Measurements from ENCODE around the gene HSPB8. TPM values are rescaled to one million over a fixed set of nuclear protein-coding genes. Genes with fewer than 3 reads are reported as not detected.

HSPB8 gene
- total RNA-seq, result 504 TPM
- long read RNA-seq, transcript HSPB8-201 (3 exons, 2,152 nt), result major isoform, 1,698 of 1,806 reads
- long read RNA-seq, partial matches to known transcripts, result 0 of 1,806 reads
- long read RNA-seq, other reads (novel, unspliced or antisense), result 107 of 1,806 reads

- peak; percentile 96 for DNase-seq
Observed at GRCh38 chr12:119178544-119179334, at the start of gene HSPB8. TSS of gene HSPB8 (plus strand) at chr12:119178931. CDS start at chr12:119179313, 382 bp downstream.

GRCh38 chr12:119129827-119130434, 48.8 kb upstream of the HSPB8 start:
- DNase-seq (no peak), ATAC-seq (no peak)
- intact Hi-C loops (cut with micrococcal nuclease), result no loop called here

More at GRCh38 chr12:119178544-119179334, at the start of gene HSPB8:
- ATAC-seq, result peak; percentile 88
- intact Hi-C loops (cut with micrococcal nuclease), result no loop called here

DNA sequence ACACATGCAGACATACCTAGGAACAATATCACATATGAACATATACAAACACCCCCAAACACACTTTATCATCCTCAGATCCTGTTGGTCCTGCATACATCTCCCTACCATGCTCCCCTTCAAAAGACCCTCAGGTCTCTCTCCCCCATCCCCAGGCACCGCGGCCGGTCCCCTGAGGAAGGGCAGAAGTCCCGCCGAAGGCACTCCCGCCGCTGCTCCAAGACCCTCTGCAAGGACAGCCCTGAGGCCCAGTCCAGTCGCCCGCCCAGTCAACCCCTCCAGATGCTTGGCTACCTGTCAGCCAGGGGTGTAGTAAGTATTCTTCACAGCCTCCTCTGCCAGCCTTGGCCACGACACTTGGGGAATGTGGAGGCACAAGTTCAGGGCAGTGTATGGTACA, 48.2 kb upstream of the HSPB8 start:
- no peak for ATAC-seq
- intact Hi-C loops (cut with micrococcal nuclease), result no loop called here
- DNase-seq, result no peak

GRCh38 chr12:119134284-119135072, 44.3 kb upstream of the HSPB8 start:
- intact Hi-C loops (cut with micrococcal nuclease), result no loop called here
- ATAC-seq, result no peak
- no peak for DNase-seq

- intact Hi-C loops (cut with micrococcal nuclease), result no loop called here
- DNase-seq (no peak), ATAC-seq (no peak)
Observed at GRCh38 chr12:119136811-119137410, 41.8 kb upstream of the HSPB8 start.

GRCh38 chr12:119139448-119139847, 39.3 kb upstream of the HSPB8 start:
- intact Hi-C loops (cut with micrococcal nuclease), result no loop called here
- ATAC-seq, result no peak
- no peak for DNase-seq

DNA sequence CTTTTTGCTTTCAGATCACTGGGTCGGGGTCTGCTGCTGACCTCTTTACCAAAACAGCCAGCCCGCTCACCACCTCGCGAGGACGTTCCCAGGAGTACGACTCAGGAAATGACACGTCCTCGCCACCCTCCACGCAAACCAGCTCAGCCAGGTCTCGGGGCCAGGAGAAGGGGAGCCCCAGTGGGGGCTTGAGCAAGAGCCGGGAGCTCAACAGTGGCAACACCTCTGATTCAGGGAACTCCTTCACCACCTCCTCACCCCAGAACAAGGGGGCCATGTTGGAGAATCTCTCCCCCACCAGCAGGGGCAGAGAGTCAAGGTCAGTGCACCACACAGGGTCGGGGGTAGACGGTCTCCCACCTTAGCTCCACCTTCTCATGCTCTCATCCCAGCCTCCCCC, 33.4 kb upstream of the HSPB8 start:
- DNase-seq (no peak), ATAC-seq (no peak)
- intact Hi-C loops (cut with micrococcal nuclease), result no loop called here

DNA sequence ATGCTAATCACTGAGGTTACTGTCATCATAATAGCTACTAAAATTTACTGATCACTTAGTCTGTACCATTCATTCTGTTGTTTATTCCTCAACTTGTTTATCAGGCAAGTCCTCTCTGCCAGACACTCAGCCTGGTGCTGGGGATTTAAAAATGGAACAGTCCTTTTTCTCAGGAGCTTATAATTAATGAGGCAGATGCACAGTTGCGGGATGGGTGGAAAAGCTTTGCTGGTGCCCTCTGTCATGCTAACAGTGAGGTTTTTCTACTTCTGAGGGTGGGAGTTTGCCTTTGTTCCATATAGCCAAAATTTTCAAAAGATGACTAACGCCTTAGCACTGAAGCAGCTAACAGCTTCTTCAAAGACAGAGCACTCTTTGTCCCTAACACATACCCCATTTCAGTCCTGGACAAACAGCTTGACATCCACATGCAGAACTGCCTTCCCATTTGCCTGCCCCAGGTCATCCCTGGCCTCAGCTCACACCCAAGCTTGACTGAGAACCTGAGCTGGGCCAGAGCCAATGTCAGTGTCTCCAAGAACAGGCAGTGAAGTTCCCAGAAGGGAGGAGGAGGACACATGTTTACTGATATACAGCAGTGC, 30.8 kb upstream of the HSPB8 start:
- no peak for DNase-seq
- intact Hi-C loops (cut with micrococcal nuclease), result no loop called here
- ATAC-seq, result peak; percentile 44

- intact Hi-C loops (cut with micrococcal nuclease), result no loop called here
Observed at GRCh38 chr12:119149270-119149669, 29.5 kb upstream of the HSPB8 start.

GRCh38 chr12:119151445-119152026, 27.2 kb upstream of the HSPB8 start:
- DNase-seq (no peak), ATAC-seq (no peak)
- intact Hi-C loops (cut with micrococcal nuclease), result no loop called here

More at GRCh38 chr12:119149270-119149669, 29.5 kb upstream of the HSPB8 start:
- ATAC-seq (peak; percentile 42), DNase-seq (no peak)

DNA sequence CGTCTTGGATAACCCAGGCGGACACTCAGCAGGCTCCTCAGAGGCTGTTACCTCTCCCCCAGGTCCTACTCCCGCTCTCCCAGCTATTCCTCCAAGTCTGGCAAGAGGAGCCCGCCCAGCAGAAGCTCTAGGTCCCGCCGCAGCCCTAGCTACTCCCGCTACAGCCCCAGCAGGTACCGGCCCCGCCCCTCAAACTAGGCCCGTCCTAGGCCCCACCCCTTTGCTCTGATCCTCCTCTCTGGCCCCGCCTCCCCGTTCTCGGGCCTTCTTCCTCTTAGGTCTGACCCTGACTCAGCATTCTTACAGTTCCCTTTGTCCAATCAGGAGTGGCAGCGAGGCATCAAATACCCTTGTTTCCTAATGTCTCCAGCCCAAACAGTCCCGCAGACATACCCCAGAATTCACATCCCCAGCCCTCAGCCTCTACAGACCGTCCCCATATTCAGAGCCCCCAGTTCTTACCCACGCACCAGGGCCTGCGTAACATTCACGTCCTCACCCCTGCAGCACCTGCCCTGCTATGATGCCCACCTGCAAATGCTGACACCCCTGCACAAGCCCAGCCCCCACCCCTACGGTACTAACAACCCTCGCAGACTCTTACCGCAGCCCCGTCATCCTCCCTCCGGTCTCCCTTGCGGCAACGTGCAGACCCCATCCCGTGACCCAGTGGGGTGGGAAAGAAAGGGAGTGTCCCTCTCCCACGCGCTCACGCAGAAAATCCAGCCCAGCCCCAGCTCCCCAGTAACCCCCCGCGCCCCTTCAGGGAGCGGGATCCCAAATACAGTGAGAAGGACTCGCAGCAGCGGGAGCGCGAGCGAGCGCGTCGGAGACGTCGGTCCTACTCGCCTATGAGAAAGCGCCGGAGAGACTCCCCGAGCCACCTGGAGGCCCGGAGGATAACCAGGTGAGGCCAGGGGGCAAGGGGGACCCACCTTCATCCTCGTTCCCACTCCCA, 25.0 kb upstream of the HSPB8 start:
- peak; percentile 75 for DNase-seq
- intact Hi-C loops (cut with micrococcal nuclease), result no loop called here
- ATAC-seq, result peak; percentile 31

GRCh38 chr12:119154435-119154818, 24.3 kb upstream of the HSPB8 start:
- ATAC-seq, result no peak
- intact Hi-C loops (cut with micrococcal nuclease), result no loop called here
- no peak for DNase-seq

- ATAC-seq (peak; percentile 3), DNase-seq (peak; percentile 51)
- intact Hi-C loops (cut with micrococcal nuclease), result no loop called here
Observed at GRCh38 chr12:119156401-119157044, 22.2 kb upstream of the HSPB8 start.

DNA sequence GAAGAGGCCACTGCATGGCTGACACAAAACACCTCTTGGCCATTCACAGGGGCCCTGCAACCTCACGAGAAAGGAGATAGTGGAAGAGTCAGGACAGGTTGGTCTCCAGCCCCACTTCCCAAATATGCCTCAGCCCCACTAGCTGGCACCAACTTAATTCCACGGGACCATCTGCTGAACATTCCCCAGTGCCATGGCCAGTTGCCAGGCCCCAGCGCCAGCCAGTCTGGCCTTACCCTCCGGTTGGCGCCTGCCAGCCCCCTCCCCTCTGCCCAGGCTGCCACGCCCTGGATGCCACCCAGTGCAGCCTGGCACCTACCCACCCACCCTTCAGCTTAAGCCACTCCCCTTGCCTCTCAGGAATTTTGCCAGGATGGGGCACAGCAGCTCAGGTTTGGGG, 21.2 kb upstream of the HSPB8 start:
- ATAC-seq (peak; percentile 90), DNase-seq (peak; percentile 92)
- intact Hi-C loops (cut with micrococcal nuclease), result no loop called here

- DNase-seq (no peak), ATAC-seq (peak; percentile 59)
- intact Hi-C loops (cut with micrococcal nuclease), result no loop called here
Observed at GRCh38 chr12:119157978-119158377, 20.8 kb upstream of the HSPB8 start.

DNA sequence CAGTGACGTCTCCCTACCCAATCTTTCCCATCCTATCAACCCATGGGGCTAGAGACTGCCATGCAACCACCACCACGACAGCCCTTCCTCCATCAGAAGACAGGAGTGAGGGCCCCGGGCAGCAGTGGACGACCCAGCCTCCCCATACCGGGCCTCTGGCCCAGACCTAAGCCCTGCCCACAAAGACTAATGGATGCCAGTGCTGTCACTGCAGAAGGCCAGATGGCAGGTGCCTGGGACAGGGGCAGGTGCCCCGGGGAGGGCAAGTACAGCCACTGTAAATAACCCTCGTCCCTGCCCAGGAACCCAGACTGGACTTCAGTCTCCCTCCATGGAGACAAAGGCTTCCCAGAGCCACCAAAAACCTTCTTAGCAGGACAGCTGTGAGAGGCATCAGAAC, 20.3 kb upstream of the HSPB8 start:
- peak; percentile 78 for ATAC-seq
- intact Hi-C loops (cut with micrococcal nuclease), result no loop called here
- peak; percentile 62 for DNase-seq

DNA sequence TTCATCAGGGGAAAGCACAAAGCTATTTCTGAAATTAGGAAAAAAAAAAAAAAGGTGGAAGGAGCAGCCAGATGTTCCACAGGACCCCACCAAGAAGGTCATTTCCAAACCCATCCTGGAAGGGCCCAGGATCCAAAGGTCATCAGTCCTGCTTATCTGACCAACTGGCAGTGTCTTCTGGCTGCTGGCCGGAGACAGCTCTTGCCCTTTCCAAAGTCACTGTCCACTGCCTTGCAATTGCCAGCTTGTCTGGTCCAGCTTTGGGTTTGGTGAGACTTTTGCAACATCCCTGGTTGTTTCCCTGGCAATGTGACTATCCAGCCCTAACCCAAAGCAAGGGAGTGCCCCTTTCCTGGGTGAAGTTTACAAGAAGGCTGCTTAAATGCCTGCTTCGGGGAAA, 18.9 kb upstream of the HSPB8 start:
- DNase-seq, result no peak
- ATAC-seq, result no peak
- intact Hi-C loops (cut with micrococcal nuclease), result no loop called here

All from left ventricle myocardium superior (tissue), 1 donor.